Retinal pigment epithelial cell (primary cell): ENCODE results near the gene SDF4.
A peak's percentile ranks its signal among the peaks of the same experiment; 100 is the strongest.

ENCODE experiments used
- DNase-seq: peaks from one replicate; pipeline ENCODE4 v3.0.0-alpha.2; 2010; ENCODE audit warnings: low read depth
- H3K4me3 ChIP-seq: 2 replicates; pipeline ENCODE4 v1.5.1; 2011; ENCODE audit warnings: mild to moderate bottlenecking, low read length, control low read depth, moderate library complexity
- CTCF ChIP-seq: conservative IDR thresholded peaks from 2 replicates; pipeline ENCODE4 v1.5.1; 2011; ENCODE audit warnings: low read depth, low read length, control low read depth, inconsistent platforms

Gene SDF4

DNA sequence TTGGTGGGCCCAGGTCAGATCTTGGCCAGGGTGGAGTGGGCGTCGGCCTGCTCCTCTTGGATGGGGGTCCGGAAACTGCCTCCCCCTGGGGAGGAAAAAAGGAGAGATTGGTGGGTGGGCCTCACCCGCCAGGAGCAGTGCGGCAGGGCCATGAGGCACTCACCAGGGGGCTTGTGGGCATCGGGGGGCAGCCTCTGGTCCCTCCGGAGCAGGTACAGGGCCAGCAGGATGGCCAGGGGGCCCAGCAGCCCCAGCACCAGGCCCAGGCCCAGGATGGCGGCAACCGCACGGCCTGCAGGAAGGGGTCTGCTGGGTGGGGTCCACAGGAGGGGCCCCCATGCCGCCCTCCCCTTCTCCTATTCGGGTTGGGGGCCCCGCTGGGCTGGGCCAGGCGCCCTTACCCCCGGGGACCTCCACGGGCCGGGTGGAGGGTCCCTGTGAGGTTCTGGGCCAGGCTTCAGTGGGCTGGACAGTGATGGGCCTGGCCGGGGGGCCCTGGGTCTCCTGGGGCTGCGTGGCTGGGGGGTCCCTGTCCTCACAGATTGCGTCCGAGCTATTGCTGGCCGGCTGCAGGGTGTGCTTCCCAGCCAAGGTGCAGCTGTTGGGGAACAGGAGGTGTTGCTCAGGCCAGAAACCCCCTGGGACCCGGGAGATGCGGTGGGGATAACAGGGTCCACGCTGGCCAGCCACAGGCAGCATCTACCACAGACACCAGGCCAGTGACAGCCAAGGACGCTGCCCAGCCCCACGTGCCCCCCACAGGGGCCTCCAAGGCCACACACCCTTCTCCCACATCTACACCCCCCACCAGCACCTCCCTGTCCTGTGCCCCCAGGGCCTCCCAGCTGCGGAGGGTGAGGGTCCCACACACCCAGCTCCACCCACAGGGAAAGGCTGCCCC, 20.0 kb downstream of the SDF4 start:
- no peak for TF ChIP-seq CTCF
- DNase-seq = no peak
- no peak overlapping the region for H3K4me3 ChIP-seq

DNA sequence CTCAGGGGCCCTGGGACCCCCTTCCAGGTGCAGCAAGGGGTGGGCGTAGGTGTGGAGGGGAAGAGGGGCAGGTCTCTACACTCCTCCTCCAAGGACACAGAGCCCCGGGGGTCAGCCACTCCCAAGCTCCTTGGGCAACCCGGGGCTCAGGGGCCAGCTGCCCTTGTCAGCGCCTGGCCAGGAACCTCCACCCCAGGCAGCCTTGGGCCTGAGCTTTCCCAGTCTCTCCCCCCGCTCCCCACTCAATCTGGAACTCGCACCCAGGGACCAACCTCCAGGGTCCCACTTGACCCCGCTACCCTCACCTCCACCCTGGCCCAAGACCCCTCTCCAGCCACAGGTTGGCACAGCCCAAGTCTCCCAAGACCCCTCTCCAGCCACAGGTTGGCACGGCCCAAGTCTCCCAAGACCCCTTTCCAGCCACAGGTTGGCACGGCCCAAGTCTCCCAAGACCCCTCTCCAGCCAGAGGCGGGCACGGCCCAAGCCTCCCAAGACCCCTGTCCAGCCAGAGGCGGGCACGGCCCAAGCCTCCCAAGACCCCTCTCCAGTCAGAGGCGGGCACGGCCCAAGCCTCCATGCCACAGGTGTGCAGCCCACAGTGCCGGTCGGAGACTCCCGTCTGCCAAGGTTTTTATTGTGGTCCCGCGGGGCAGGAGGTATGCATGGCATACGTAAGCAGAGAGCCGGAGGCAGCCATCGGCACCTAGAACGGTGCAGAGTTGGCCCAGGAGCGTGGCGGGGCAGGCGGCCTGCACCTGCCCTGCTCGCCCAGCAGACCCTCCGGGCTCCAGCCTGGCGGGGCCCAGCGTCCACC, 20.9 kb downstream of the SDF4 start:
- no peak overlapping the region for H3K4me3 ChIP-seq
- TF ChIP-seq CTCF = no peak
- no peak for DNase-seq

GRCh38 chr1:1208713-1209433, 22.9 kb downstream of the SDF4 start:
- H3K4me3 ChIP-seq = no peak overlapping the region
- TF ChIP-seq CTCF = no peak
- no peak for DNase-seq

DNA sequence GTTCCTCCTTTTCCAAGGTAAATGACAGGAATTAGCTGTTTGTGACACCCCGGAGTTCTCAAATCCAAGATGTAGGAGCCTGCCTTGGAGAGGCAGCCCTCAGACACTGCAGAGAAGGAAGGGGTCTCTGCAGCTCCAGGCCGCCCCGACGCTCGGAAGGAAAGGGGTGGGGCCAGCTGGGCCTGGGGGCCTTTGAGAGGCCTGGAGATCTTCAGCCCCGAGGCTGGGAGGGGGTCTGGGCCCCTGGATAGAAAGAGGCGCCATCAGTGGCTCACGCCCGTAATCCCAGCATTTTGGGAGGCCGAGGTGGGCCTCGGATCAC, 24.3 kb downstream of the SDF4 start:
- H3K4me3 ChIP-seq = no peak overlapping the region
- no peak for DNase-seq
- no peak for TF ChIP-seq CTCF

GRCh38 chr1:1206966-1207531, 24.8 kb downstream of the SDF4 start:
- peak; percentile 10 for TF ChIP-seq CTCF

GRCh38 chr1:1206376-1206965, 25.3 kb downstream of the SDF4 start, which contains the start of gene TNFRSF18:
Gene TNFRSF18, minus strand, starts transcription at chr1:1206592. Its CDS starts 21 bp downstream, at chr1:1206571.
- TF ChIP-seq CTCF = no peak
- no peak for DNase-seq
- H3K4me3 ChIP-seq = peak within 1 kb of the TSS; percentile 6

More at GRCh38 chr1:1206966-1207531, 24.8 kb downstream of the SDF4 start:
- no peak overlapping the region for H3K4me3 ChIP-seq
- DNase-seq = no peak
